H1 (cell line): ENCODE data around the gene ELL2. TPM values are rescaled to one million over a fixed set of nuclear protein-coding genes. Genes with fewer than 3 reads are reported as not detected.

Experiments
- CTCF ChIA-PET: fragments of 300-600 bp; sonication (Branson Sonifier 250); formaldehyde crosslinking; loops from one replicate; lab custom pipeline; 2021; ENCODE audit not compliant: partially characterized antibody; lab: Charles Lee
- POLR2A ChIA-PET: fragments of 300-600 bp; sonication (Branson Sonifier 250); formaldehyde crosslinking; loops from one replicate; lab custom pipeline; 2021; ENCODE audit warnings: inconsistent platforms; ENCODE audit not compliant: partially characterized antibody; lab: Charles Lee
- DNase-seq, 2 experiments: peaks; one replicate each; pipeline versions ENCODE4 v3.0.0 to v3.0.0-alpha.2; 2010 to 2022; ENCODE audit warnings: low spot score in 2 of 2, low read depth in 1 of 2, mixed read lengths in 1 of 2
- FAIRE-seq: peaks from 2 replicates; lab custom pipeline; 2011; peaks lifted over from hg19 to GRCh38; lab: Jason Lieb, UNC
- H2AFZ ChIP-seq: 2 replicates; pipeline ENCODE4 v1.8.1; 2012; ENCODE audit warnings: low read length, inconsistent platforms
- H2AK5ac ChIP-seq: 2 replicates; pipeline ENCODE4 v1.6.1; 2013; ENCODE audit warnings: low read depth, low read length
- H2BK120ac ChIP-seq: replicated peaks from 2 replicates; pipeline ENCODE3; 2013; ENCODE audit warnings: low read depth, low read length, inconsistent platforms
- H2BK12ac ChIP-seq: 2 replicates; pipeline ENCODE4 v1.6.1; 2013; ENCODE audit warnings: low read depth, low read length
- H2BK15ac ChIP-seq: 2 replicates; pipeline ENCODE4 v1.6.1; 2013; ENCODE audit warnings: low read length
- H2BK20ac ChIP-seq: 2 replicates; pipeline ENCODE4 v1.6.1; 2013; ENCODE audit warnings: low read length
- H2BK5ac ChIP-seq: 2 replicates; pipeline ENCODE4 v1.6.1; 2013; ENCODE audit warnings: low read depth, low read length
- H3K14ac ChIP-seq: 2 replicates; pipeline ENCODE4 v1.6.1; 2013; ENCODE audit warnings: inconsistent platforms; ENCODE audit not compliant: insufficient read length
- H3K18ac ChIP-seq: 2 replicates; pipeline ENCODE4 v1.6.1; 2013; ENCODE audit warnings: low read length; ENCODE audit errors: extremely low read depth
- H3K23ac ChIP-seq: 2 replicates; pipeline ENCODE4 v1.6.1; 2013; ENCODE audit warnings: inconsistent platforms; ENCODE audit not compliant: insufficient read length
- H3K23me2 ChIP-seq: 2 replicates; pipeline ENCODE4 v1.6.1; 2013; ENCODE audit warnings: low read depth, low read length
- H3K27ac ChIP-seq: 2 replicates; pipeline ENCODE4 v1.6.1; 2011; ENCODE audit warnings: low read depth, low read length, inconsistent platforms
- H3K27me3 ChIP-seq, 4 experiments: replicated peaks in 1 of 4; 1 replicate in 1 of 4; 2 replicates in 3 of 4; pipeline versions ENCODE4 v1.6.1 to v1.8.1; 2011 to 2013; ENCODE audit warnings: low read length in 3 of 4, mild to moderate bottlenecking in 3 of 4, inconsistent platforms in 2 of 4, mixed read lengths in 2 of 4, moderate library complexity in 1 of 4; ENCODE audit not compliant: control insufficient read depth in 3 of 4, insufficient read depth in 3 of 4; ENCODE audit errors: extremely low read depth in 1 of 4
- H3K36me3 ChIP-seq, 4 experiments: 2 replicates each; pipeline versions ENCODE4 v1.6.1 to v1.8.1; 2011 to 2013; ENCODE audit warnings: mild to moderate bottlenecking in 4 of 4, low read length in 3 of 4, moderate library complexity in 2 of 4, control low read depth in 1 of 4, inconsistent platforms in 1 of 4; ENCODE audit not compliant: insufficient read depth in 4 of 4, control insufficient read depth in 2 of 4
- H3K4ac ChIP-seq: replicated peaks from 2 replicates; pipeline ENCODE3; 2013; ENCODE audit warnings: low read length, low read depth, mixed read lengths, inconsistent platforms; ENCODE audit not compliant: insufficient read length
- H3K4me1 ChIP-seq, 4 experiments: replicated peaks in 1 of 4; 1 replicate in 1 of 4; 2 replicates in 3 of 4; pipeline versions ENCODE4 v1.6.1 to v1.8.1; 2011 to 2013; ENCODE audit warnings: low read length in 3 of 4, inconsistent platforms in 2 of 4, mixed read lengths in 1 of 4; ENCODE audit not compliant: insufficient read depth in 4 of 4, control insufficient read depth in 3 of 4
- H3K4me2 ChIP-seq, 2 experiments: 2 replicates each; pipeline versions ENCODE4 v1.6.1 to v1.8.1; 2011 to 2013; ENCODE audit warnings: low read depth in 2 of 2, low read length in 2 of 2, control low read depth in 1 of 2, inconsistent platforms in 1 of 2, mild to moderate bottlenecking in 1 of 2; ENCODE audit not compliant: insufficient read depth in 1 of 2
- H3K4me3 ChIP-seq, 4 experiments: fragments of 200-600, 300-600 bp in 1 of 4; sonication (generic), shearing (Covaris generic), sonication (Bioruptor Twin) in 1 of 4; 2 replicates each; pipeline versions ENCODE4 v1.5.1 to v1.8.1; 2011 to 2016; ENCODE audit warnings: low read length in 4 of 4, low read depth in 3 of 4, control low read depth in 2 of 4, inconsistent platforms in 2 of 4, mild to moderate bottlenecking in 2 of 4, mixed read lengths in 1 of 4, moderate library complexity in 1 of 4; ENCODE audit not compliant: insufficient read depth in 2 of 4; ENCODE audit errors: extremely low read depth in 1 of 4
- H3K56ac ChIP-seq: replicated peaks from 2 replicates; pipeline ENCODE3; 2013; ENCODE audit warnings: low read depth, mild to moderate bottlenecking, mixed read lengths, low read length, inconsistent platforms; ENCODE audit not compliant: insufficient read length
- H3K79me1 ChIP-seq: 2 replicates; pipeline ENCODE4 v1.6.1; 2013; ENCODE audit warnings: low read depth, low read length, control low read depth
- H3K79me2 ChIP-seq, 2 experiments: 2 replicates each; pipeline versions ENCODE4 v1.6.1 to v1.8.1; 2012 to 2013; ENCODE audit warnings: low read length in 2 of 2, mild to moderate bottlenecking in 2 of 2, inconsistent platforms in 1 of 2; ENCODE audit not compliant: insufficient read depth in 2 of 2, control insufficient read depth in 1 of 2
- H3K9ac ChIP-seq, 4 experiments: replicated peaks in 1 of 4; 1 replicate in 1 of 4; 2 replicates in 3 of 4; pipeline versions ENCODE4 v1.6.1 to v1.8.1; 2011 to 2013; ENCODE audit warnings: low read depth in 3 of 4, low read length in 3 of 4, control low read depth in 2 of 4, mild to moderate bottlenecking in 2 of 4, moderate library complexity in 2 of 4, inconsistent platforms in 1 of 4; ENCODE audit errors: extremely low read depth in 1 of 4
- H3K9me3 ChIP-seq, 2 experiments: 2 replicates each; pipeline versions ENCODE4 v1.6.1 to v1.8.1; 2012 to 2013; ENCODE audit warnings: mild to moderate bottlenecking in 2 of 2, moderate library complexity in 2 of 2, control low read depth in 1 of 2, inconsistent platforms in 1 of 2, low read depth in 1 of 2, low read length in 1 of 2, mixed read lengths in 1 of 2; ENCODE audit not compliant: insufficient read depth in 2 of 2
- H4K20me1 ChIP-seq, 2 experiments: replicated peaks in 1 of 2; 2 replicates each; pipeline versions ENCODE3 to v1.8.1; 2011 to 2013; ENCODE audit warnings: inconsistent platforms in 2 of 2, low read length in 2 of 2, mild to moderate bottlenecking in 1 of 2; ENCODE audit not compliant: insufficient read depth in 2 of 2, control insufficient read depth in 1 of 2
- H4K5ac ChIP-seq: 2 replicates; pipeline ENCODE4 v1.6.1; 2013; ENCODE audit warnings: low read length, low read depth, mixed read lengths, inconsistent platforms; ENCODE audit not compliant: insufficient read length
- H4K8ac ChIP-seq: 2 replicates; pipeline ENCODE4 v1.8.0; 2013; ENCODE audit warnings: mild to moderate bottlenecking, moderate library complexity, low read length, inconsistent platforms; ENCODE audit not compliant: insufficient read depth; ENCODE audit errors: extremely low read depth
- H4K91ac ChIP-seq: replicated peaks from 2 replicates; pipeline ENCODE3; 2013; ENCODE audit warnings: low read length, mixed read lengths, inconsistent platforms; ENCODE audit not compliant: insufficient read length
- EGR1 ChIP-seq: IDR thresholded peaks from 2 replicates; pipeline ENCODE4 v1.6.1; 2011; ENCODE audit warnings: low read depth, low read length, borderline replicate concordance
- JUN ChIP-seq: IDR thresholded peaks from 2 replicates; pipeline ENCODE4 v1.6.1; 2011; ENCODE audit warnings: low read depth, mild to moderate bottlenecking, improper control_type of control experiment, low read length
- NANOG ChIP-seq: IDR thresholded peaks from 2 replicates; pipeline ENCODE4 v1.6.1; 2011; ENCODE audit warnings: low read length, low read depth, mild to moderate bottlenecking, inconsistent platforms; ENCODE audit not compliant: insufficient read depth, poor library complexity, severe bottlenecking
- POU5F1 ChIP-seq: IDR thresholded peaks from 2 replicates; pipeline ENCODE4 v1.6.1; 2011; ENCODE audit warnings: low read depth, mild to moderate bottlenecking, low read length, moderate library complexity
- SIX5 ChIP-seq: IDR thresholded peaks from 2 replicates; pipeline ENCODE4 v1.6.1; 2011; ENCODE audit warnings: mild to moderate bottlenecking, low read depth, low read length
- SUZ12 ChIP-seq: fragments of 200-600 bp; sonication (generic); IDR thresholded peaks from 2 replicates; pipeline ENCODE4 v1.6.1; 2012; ENCODE audit warnings: mild to moderate bottlenecking, inconsistent platforms, low read length, moderate library complexity, mixed read lengths
- YY1 ChIP-seq: IDR thresholded peaks from 2 replicates; pipeline ENCODE4 v1.6.1; 2011; ENCODE audit warnings: low read depth, mild to moderate bottlenecking, low read length
- WGBS, 2 experiments: shearing (Covaris generic) in 1 of 2; methylation state at CpG; one replicate each; pipeline versions ENCODE4 v1.1.6 to v1.1.7; 2013 to 2015; ENCODE audit warnings: low lambda C conversion rate in 2 of 2, mixed read lengths in 2 of 2, inconsistent platforms in 1 of 2, low coverage in 1 of 2, missing lambda C conversion rate in 1 of 2; ENCODE audit not compliant: insufficient replicate concordance in 2 of 2, insufficient coverage in 1 of 2, insufficient read length in 1 of 2; ENCODE audit errors: extremely low coverage in 1 of 2, missing lambda C conversion rate in 1 of 2; 5-methylcytosine and 5-hydroxymethylcytosine counted together
- polyA plus RNA-seq, 7 experiments: library from polyadenylated mRNA; depleted of rRNA in 3 of 7; stranded (reverse) in 5 of 7; unstranded in 2 of 7; fragments of >200 nt in 5 of 7; fragments of 200-250 nt in 2 of 7; gene quantifications; 1 replicate in 5 of 7; 2 replicates in 1 of 7; 4 replicates in 1 of 7; pipeline versions ENCODE4 v1.2.1 to v1.2.3, GENCODE V29; 2011 to 2013; ENCODE audit warnings: missing spikeins in 2 of 7, mixed read lengths in 2 of 7
- total RNA-seq: library from RNA; stranded (reverse); fragmentation: NEBNext Ultra II Directional; extraction: Animal tissue kit (Norgen Biotek cat#: 25700); gene quantifications from 2 replicates; pipeline ENCODE4 v1.2.1, GENCODE V29; 2021

Gene ELL2
- total and polyA plus RNA-seq, 2 of the 8 experiments (the other 6 are each of a cell fraction or from before 2014, with no cell fraction given): 6.3 to 29.4 TPM

DNA sequence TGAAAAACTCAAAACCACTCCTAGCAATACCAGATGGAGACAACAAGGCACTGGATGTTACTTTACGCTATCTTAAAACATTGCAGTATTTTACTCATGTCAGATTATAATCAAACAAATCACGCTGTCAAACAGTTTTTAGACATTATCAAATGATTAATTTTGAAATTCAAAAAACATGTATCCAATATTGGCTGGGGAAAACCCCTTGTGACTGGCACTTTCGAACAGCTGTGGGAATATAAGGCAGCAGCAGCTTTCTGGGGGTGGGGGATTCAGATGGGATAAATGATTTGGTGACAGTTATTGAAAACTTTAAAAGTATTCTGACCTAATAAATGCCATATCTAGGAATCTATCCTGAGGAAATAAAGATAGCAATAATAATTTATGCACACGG, 28.7 kb downstream of the ELL2 start:
- no peak overlapping the region for H2BK120ac ChIP-seq
- H3K27me3 ChIP-seq: no peaks in the 10 kb centered on the region
- no peak overlapping the region for H3K4ac ChIP-seq
- no peaks in the 10 kb centered on the region for H3K79me1 ChIP-seq
- no peak overlapping the region for H4K91ac ChIP-seq
- H2AK5ac ChIP-seq: no peak overlapping the region
- H2BK12ac ChIP-seq: no peak overlapping the region
- H3K27ac ChIP-seq: no peak overlapping the region
- H2BK15ac ChIP-seq: no peak overlapping the region
- no peaks in the 10 kb centered on the region for H3K36me3 ChIP-seq
- H3K14ac ChIP-seq: no peak overlapping the region
- H4K5ac ChIP-seq: no peak overlapping the region
- no peak overlapping the region for H3K4me3 ChIP-seq
- H3K79me2 ChIP-seq: no peaks in the 10 kb centered on the region
- no peak overlapping the region for H3K18ac ChIP-seq
- ChIA-PET CTCF (no interaction called here), POLR2A (no interaction called here)
- H4K8ac ChIP-seq: no peak overlapping the region
- no peaks in the 10 kb centered on the region for H4K20me1 ChIP-seq
- H3K56ac ChIP-seq: no peak overlapping the region
- no peak overlapping the region for H3K4me2 ChIP-seq
- H3K23ac ChIP-seq: no peak overlapping the region
- no peaks in the 10 kb centered on the region for H3K9me3 ChIP-seq
- H2AFZ ChIP-seq: no peak overlapping the region
- no peak overlapping the region for H2BK5ac ChIP-seq
- H3K9ac ChIP-seq: no peak overlapping the region
- no peaks in the 10 kb centered on the region for H3K23me2 ChIP-seq
- 87% methylated on average over 4 of the region's 4 CpGs; no CpG with 5 or more reads in 1 of the 2 experiments for WGBS, 2 experiments
- no peak overlapping the region for H2BK20ac ChIP-seq
- H3K4me1 ChIP-seq: no peaks in the 10 kb centered on the region; a peak in 1 of 7 replicates
- FAIRE-seq (no peak), DNase-seq (no peak)
- TF ChIP-seq NANOG (no peak), JUN (no peak), EGR1 (no peak), SUZ12 (no peak), YY1 (no peak), SIX5 (no peak), POU5F1 (no peak)
